Embryonic facial prominence (tissue), 1 donor: ENCODE data around the gene HAGHL.

Source experiments
- DNase-seq: peaks from one replicate; pipeline ENCODE4 v3.0.0-alpha.2; 2016; ENCODE audit errors: extremely low spot score

The HAGHL gene

DNA sequence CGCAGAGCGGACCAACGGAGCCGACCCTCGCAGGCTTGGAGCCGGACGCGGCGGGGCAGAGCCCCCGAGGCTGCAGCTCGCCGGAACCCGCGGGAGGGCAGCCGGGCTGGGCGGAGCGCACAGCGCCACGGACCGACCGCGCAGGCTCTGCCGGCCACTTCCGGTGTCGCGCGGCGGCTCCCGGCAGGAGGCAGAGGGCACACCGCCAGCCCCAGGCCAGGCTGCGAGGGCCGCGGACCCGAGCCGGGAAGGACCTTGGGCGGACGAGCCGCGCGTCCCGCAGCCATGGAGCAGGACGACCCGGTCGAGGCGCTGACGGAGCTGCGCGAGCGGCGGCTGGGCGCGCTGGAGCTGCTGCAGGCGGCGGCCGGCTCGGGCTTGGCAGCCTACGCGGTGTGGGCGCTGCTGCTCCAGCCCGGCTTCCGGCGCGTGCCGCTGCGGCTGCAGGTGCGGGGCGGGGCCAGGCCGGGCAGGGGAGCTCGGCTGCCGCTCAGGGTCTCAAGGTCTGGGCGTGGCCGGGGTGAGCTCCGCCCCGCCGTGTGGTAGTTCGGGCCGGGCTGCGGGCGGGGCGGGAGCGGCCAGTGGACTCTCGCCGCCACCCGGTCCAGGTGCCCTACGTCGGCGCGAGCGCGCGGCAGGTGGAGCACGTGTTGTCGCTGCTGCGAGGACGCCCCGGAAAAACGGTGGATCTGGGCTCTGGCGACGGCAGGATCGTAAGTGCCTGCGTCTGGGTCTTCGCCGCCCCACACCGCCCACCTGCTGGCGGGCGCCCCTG lies 5.7 kb upstream of the HAGHL start, which contains the start of gene ANTKMT:
Gene ANTKMT, plus strand, starts transcription at position 157 of the 775 bp plus-strand sequence. Its CDS starts 129 bp downstream, at position 286.
- DNase-seq, result peak; percentile 37

DNA sequence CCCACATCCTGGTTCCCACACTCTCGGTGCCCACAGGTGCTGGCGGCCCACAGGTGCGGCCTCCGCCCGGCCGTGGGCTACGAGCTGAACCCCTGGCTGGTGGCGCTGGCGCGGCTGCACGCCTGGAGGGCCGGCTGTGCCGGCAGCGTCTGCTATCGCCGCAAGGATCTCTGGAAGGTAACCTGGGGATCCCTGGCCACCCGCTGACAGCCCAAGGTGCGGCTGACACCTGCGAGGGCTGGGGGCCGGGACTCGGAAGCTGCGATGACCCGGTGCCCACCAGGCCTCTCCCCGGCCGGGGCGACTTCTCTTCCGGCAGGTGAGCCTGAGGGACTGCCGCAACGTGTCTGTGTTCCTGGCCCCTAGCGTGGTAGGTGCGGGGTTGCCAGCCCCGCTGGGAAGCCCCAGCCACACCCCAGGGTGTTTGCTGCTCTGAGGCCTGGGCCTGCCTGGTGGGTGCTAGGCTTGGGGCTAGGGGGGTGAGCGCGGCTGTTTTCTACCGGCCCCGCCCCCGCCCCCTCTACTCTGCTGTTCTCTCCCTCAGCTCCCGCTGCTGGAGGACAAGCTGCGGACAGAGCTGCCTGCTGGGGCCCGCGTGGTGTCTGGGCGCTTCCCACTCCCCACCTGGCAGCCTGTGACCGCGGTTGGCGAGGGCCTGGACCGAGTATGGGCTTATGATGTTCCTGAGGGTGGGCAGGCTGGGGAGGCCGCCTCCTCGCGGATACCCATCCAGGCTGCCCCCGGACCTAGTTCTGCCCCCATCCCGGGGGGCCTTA lies 5.0 kb upstream of the HAGHL start:
- DNase-seq, result no peak

DNA sequence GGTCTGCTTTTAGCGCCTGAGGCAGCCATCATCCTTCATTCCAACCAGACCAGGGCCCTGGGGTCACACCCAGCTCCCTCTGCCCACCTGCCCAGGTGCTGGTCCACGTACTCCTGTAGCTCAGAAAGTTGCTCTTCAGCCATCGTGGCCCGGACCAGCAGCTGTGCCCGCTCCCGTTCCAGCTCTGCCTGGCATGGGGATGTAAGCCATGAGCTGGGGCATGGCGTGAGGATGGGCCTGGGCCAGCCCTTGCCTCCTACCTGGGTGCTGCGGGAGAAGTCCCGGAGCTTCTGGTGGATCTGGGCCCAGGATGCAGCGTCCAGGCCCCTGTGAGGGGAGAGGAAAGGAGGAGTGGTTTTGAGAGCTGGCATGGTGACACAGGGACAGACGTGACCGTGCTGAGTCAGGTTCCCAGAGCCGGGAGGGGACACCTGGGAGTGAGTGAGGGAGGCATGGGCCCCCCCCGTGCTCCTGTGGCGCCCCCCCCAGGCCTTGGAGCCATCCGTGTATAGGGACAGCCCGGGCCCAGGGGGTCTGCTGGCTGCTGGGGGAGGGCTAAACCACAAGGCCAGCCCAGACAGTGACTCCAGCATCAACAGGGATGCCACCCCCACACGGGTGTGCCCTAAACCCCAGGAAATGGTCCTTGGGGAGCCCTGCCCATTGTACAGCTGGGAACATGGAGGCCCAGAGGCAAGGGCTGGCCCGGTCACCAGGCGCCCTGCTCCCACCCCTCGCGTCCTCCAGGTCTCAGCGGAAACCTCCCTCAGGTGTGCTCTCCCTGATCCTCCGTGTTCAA lies 3.9 kb upstream of the HAGHL start:
- no peak for DNase-seq

DNA sequence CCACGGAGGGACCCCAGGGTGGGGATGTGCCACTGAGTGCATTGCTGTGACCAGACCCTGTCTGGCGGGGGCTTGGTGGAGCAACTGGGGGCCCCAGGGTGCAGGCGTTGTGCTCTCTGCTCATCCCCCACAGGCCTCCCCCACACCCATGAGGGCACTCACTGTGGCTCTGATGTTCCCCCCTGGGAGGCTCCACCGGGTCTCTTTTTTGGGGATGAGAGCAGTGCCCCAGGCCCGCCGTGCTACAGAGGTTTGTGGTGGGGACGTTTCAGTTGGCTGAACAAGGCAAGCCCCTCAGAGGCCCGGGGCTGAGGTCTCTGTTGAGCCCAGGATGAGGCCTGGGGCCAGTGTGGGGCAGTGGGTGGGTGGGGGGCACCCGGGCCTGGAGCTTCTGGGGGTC lies 3.2 kb upstream of the HAGHL start:
- DNase-seq, result no peak

DNA sequence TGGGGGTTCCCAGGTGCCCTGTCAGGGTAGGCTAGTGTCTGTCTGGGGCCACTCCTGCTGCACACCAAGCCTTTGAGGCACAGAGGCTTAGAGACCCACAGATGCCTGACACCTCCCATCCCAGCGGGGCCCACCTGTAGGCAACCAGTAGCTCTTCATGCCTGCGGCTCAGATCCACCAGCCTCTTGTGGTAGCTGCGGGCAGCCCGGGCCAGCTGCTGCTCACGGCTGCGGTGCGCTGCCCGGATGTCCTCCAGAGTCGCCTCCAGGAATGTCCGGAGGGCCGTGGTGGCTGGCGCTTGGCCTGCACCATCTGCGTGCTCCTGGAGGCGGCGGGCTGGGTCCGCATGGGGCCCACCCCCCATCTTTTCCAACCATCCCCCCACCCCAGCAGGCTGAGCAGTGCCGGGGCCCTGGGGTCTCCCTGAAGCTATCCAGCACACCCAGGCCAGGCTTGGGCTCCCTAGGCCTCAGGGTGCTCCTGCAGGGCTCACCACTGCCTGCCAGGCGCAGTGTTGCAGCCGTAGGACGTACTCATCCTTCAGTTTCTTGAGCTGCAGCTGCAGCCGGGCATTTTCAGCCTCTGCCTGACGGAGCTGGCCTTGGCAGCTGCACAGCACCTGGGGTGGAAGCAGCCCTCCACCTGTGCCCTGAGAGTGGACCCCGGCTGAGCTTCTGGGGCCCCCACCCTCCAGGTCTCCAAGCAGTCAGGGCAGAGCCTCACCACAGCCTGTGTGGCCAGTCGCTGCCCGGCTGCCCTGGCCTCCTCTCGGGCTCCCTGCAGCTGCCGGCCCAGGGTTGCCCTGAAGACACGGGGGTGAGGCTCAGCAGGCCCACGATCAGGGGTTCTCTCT lies 2.5 kb upstream of the HAGHL start:
- no peak for DNase-seq

DNA sequence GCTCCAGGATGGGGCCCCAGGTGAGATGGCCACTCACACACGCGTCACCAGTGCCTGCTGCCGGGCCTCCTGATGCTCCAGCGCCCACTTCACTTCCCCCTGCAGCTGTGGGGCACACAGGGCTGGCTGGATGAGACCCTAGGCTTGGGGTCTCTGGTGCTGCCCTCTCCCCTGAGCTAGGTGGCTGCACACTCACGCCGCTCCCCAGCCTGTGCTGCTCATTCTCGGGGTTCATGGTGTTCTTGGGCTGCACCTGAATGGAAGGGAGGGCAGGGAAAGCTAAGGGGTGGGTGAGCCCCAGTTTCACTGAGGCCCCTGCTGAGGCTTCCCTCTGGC lies 1.9 kb upstream of the HAGHL start:
- DNase-seq, result no peak

DNA sequence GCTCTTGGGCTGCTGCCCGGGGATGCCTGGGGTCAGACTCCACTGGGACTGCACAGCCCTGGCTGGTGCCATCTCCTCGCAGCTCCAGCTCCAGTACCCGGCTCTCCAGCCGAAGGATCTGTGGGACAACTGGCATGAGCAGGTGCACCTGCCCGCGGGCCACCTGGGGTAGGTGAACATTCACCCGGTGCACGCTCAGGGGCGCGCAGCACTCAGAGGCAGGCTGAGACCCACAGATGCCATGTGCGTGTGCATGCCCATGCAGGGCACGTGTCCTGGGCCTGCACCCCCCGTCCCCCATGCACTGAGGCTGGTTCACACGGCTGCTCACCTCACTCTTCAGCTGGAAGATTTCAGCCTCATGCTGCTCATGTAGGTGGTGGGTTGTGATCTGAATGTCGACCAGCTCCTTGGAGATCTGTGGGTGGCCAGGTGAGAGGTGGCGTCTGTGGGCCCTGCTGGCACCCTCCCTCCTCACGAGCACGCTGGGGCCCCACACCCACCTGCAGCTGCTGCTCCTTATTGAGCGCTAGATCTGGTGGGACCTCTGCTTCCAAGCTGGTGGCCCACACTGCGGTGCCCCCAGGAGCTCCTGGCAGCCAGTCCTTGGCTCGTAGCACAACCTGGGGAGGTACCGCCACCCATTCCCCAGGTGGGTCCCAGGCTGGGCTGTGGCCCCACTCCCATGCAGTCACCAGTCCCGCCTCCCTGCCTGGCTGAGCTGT lies 1.3 kb upstream of the HAGHL start:
- DNase-seq, result no peak

DNA sequence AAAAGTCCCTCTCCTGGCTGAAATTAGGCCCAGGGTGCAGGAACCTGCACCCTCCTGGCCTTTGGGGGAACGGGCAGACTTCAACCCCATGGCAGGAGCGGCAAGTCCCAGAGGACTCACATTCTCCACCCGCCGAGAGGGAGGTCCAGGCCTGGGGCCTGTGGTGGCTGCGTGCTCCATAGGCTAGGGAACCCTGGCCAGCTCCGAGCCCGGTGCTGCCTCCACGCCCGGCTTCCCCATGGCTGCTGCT lies 793 bp upstream of the HAGHL start:
- DNase-seq, result no peak

DNA sequence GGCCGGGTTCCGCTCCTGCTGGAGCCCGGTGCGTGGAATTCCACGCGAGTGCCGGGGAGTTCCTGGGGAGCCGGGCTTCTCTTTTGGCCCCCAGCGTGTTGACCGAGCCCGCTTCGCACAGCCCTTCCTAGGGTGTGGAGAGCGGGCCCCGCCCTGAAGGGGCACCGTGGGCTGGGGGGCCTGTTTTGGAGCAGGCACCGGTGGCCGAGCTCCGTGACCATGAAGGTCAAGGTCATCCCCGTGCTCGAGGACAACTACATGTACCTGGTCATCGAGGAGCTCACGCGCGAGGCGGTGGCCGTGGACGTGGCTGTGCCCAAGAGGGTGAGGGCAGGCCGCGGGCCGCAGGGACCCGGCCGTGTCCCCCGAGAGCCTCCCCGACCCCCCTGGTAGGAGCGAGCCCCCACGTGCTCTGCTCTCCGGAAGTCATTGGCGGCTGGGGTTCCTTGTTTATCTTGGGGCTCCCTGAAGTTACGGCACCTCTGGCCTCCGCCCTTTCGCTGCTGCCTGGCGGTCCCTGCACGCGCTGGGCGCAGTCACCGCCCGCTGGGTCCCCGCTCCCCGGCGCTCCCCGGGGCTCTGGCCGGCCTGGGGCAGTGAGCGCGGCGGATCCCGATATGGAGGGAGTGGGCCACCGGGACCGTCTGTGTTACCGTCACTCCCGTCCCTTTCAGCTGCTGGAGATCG lies 528 bp downstream of the HAGHL start:
- DNase-seq, result no peak

DNA sequence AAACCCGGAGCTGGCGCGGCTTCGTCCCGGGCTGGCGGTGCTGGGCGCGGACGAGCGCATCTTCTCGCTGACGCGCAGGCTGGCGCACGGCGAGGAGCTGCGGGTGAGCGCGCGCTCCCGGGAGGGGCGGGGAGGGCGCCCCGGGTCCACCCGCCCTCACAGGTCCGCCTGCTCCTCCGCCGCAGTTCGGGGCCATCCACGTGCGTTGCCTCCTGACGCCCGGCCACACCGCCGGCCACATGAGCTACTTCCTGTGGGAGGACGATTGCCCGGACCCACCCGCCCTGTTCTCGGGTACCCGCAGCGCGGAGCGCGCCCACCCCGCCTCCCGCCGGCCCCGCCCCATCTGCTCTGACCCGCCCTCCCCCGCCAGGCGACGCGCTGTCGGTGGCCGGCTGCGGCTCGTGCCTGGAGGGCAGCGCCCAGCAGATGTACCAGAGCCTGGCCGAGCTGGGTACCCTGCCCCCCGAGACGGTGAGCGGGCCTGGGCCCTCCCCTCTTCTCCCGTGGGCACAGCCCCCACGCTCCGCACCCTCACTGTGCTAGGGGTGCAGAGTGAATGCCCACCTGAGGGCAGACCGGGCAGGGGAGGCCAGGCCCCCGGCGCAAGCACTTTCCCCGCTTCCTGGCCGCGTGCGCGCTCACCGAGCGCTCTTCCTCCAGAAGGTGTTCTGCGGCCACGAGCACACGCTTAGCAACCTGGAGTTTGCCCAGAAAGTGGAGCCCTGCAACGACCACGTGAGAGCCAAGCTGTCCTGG lies 1.4 kb downstream of the HAGHL start:
- no peak for DNase-seq

DNA sequence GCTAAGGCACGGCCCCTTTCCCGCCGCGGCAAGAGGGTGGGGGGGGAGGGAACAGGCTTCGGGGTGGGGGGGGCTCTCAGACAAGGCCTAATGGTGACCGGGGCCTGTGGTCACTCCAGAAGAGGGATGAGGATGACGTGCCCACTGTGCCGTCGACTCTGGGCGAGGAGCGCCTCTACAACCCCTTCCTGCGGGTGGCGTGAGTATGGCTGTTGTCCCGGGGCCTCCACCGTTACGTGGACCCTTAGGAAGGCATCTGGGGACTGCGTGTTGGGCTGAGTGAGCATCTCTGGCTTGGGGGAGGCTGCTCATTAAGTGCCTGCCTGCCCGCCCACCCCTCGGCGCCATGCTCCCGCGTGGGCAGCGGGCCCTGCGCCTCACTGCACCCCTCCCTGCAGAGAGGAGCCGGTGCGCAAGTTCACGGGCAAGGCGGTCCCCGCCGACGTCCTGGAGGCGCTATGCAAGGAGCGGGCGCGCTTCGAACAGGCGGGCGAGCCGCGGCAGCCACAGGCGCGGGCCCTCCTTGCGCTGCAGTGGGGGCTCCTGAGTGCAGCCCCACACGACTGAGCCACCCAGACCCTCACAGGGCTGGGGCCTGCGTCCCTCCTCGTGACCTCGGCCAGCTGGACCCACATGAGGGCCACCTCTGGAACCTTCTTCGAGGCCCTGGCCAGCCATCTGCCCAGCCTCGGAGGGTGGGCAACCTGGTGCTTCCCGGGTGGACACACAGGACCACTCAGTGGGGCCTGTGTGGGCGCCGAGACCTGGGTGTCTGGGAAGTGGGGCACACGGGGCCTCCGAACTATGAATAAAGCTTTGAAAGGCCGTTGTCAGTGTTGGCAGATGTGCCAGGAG lies 2.2 kb downstream of the HAGHL start:
- DNase-seq, result no peak

DNA sequence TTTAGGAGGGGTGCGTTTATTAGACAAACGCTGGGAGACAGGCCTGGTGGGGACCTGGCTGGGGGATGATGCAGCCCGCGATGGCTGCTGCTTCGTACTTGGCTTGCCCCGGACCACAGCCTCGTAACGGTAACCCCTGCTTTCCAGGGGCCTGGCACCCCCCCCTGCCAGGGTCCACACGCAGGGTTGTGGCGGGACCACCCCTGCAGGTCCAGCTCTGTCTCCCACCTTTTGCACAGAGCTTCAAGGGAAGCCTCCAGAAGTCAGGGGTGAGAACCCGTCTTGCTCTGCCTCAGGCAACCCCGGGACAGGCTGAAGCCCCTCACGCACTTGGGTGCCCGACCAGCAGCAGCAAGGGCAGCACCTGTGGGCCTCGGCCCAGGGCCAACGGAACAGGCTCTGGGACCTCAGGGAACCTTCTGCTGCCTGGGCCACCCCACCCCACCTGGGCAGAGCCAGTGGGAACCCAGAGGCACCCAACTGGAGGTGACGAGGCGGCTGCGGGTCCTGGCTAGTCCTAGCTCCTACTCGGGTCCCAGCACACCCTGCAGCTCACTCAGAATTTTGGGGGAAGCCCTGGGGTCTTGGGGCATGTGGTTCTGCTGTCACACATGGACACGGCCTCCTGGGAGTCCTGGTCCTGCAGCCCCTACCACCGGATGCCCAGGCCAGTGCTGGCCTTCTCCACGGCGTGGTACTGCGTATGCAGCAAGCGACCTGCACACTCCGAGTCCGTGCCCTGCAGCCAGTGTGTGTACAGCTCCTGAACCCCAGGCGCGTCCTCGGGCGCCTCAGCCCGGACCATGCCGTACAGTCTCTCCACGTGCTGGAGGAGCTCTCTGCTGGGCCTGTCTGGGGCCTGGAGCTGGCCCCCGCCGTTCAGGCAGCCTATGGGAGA lies 3.1 kb downstream of the HAGHL start:
- DNase-seq, result no peak

DNA sequence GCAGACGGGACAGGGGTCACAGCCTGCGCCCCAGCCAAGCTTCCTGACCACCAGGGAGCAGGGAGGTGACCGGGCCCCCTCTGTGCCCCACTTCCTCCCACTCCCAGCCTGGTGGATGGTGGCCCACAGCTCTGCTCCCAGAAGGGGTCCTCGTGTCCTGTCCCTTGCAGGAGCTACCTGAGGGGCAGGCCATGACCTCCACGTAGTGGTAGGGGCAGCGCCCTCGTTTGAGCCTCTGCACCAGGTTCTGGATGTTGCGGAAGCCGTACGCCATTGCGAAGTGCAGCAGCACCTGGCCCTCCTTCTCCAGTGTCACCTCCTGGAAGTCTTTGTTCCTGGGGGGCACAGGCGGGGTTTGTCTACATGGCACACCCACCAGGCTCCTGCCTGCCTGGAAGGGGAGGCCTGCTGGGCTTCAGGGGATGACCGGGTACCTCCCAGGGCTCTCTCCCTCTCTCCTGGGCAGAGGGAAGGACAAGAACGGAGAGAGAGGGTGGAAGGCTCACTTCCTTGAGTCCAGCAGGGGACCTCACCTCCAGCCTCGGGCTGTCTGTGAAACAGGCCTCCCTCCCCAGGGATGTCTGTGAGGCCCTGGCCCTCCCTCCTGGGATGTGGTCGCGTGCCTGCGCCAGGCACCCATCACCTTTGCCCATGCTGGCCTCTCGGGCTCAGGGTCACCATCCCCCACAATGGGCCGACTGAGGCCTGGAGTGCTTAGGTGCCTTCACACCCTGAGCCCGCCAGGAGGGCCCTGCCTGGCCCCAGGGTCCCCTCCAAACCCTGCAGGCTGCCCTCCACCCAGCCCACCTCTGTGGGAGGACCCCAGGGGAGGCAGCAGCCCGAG lies 4.0 kb downstream of the HAGHL start:
- DNase-seq, result no peak

DNA sequence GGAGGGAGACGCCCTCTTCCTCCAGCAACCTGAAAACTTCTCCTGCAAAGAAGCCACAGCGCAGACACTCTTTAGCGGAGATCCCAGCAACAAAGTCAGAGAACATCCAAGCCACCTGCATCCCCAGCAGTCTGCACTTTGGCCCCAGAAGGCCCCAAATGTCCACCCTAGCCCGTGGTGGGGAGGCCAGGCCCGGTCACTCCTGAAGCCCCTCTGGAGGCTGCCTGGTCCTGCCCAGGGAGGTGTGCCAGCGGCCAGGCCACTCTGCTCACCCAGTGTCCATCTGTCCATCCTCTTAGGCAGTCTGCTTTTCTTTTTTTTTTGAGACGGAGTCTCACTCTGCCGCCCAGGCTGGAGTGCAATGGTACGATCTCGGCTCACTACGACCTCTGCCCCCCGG lies 5.4 kb downstream of the HAGHL start:
- no peak for DNase-seq

DNA sequence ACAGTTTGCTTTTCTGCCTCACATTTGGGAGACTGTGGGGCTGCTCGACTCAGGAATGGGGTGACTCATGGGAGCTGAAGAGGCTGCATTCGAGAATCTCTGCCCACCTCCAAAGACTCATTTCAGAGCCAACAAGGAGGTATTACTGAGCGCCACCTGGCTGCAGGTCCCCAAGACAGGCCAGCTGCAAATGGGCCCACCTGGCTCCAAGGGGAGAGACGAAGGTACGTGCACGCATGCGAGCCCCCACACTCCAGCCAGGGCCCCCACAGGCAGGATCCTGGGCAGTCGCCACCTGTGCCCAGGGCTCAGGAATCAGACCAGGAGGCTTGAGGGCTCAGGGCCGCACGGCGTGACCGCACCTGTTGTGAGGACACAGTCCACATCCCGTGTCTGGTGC lies 6.0 kb downstream of the HAGHL start:
- DNase-seq, result no peak

DNA sequence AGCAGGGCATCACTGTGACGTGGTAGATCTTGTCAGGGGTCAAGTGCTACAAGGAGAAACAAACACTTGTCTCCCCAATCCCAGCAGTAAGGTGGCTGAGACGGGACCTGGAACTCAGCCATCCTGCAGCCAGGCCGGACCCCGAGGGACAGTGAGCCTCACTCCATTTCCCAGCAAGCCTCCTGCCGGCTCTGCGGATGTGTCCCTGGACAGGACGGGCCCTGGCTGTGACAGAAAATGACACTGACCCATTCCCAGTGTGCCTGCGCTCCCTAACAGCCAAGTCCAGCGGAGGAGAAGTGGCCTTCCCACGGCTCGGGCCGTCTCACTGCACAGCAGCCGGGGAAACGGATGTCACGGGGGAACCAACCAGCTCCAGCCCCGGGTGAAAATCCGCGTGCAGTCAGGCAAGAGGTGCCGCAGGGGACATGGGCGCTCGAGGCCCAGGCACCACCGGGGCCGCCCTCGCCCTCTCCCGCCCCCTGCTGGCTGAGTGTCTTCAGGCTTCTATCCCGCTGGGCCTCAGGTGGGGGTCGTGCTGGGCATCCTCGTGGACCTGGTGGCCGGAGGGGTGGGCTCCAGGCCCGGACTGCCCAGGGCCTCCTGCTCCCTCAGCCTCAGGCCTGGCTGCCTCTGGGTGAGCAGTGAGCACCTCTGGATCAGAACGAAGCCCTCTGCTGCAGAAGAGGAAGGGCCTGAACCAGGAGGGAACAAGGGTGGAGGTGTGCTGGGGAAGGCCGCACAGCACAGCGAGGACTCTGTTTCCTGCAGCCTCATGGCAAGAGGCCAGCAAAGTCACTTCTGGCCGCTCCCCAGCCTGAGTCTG lies 6.7 kb downstream of the HAGHL start:
- no peak for DNase-seq
